NK-92 treated with Interleukin-12 subunit alpha and Interleukin-12 subunit beta, amount 100 ng/mL, for 24 hours (cell line): ENCODE data around the gene AQP3.
"Not testable (repeated sequence)": the region's sequence is repeated elsewhere in the genome, so short reads cannot be mapped to it uniquely, and the experiment has no call there.

Experiments used
- DNase-seq: peaks from one replicate; lab custom pipeline; 2025; lab: John Stamatoyannopoulos, UW

Gene AQP3

GRCh38 chr9:33414889-33415500 lies 32.4 kb downstream of the AQP3 start:
- no peak for DNase-seq

- no peak for DNase-seq
Measured at GRCh38 chr9:33414268-33414667, 33.1 kb downstream of the AQP3 start.

GRCh38 chr9:33408087-33408486 lies 39.3 kb downstream of the AQP3 start:
- DNase-seq, result no peak

- DNase-seq, result no peak
Measured at GRCh38 chr9:33407061-33407460, 40.3 kb downstream of the AQP3 start.

- no peak for DNase-seq
Measured at GRCh38 chr9:33404788-33405362, 42.5 kb downstream of the AQP3 start.

- no peak for DNase-seq
Measured at GRCh38 chr9:33403941-33404787, 43.2 kb downstream of the AQP3 start.

GRCh38 chr9:33402371-33402770 lies 45.0 kb downstream of the AQP3 start, which contains the start of gene AQP7:
Gene AQP7, minus strand, starts transcription at chr9:33402568. Its CDS starts 1,306 bp downstream, at chr9:33401262.
- not testable (repeated sequence) for DNase-seq

- DNase-seq, result not testable (repeated sequence)
Measured at GRCh38 chr9:33401809-33402208, 45.6 kb downstream of the AQP3 start.

- not testable (repeated sequence) for DNase-seq
Measured at GRCh38 chr9:33399047-33399446, 48.3 kb downstream of the AQP3 start.

GRCh38 chr9:33397801-33398200 lies 49.6 kb downstream of the AQP3 start:
- DNase-seq, result not testable (repeated sequence)

- DNase-seq, result not testable (repeated sequence)
Measured at GRCh38 chr9:33395159-33395879, 52.1 kb downstream of the AQP3 start.

GRCh38 chr9:33393986-33394385 lies 53.4 kb downstream of the AQP3 start:
- not testable (repeated sequence) for DNase-seq

GRCh38 chr9:33393581-33393980 lies 53.8 kb downstream of the AQP3 start:
- no peak for DNase-seq

- not testable (repeated sequence) for DNase-seq
Measured at GRCh38 chr9:33392591-33393021, 54.8 kb downstream of the AQP3 start.
